H1 (cell line): ENCODE data around the gene GSTM2.

Experiments used
- EGR1 ChIP-seq: IDR thresholded peaks from 2 replicates; pipeline ENCODE4 v1.6.1; 2011; ENCODE audit warnings: low read depth, low read length, borderline replicate concordance
- PHF8 ChIP-seq: fragments of 200-600 bp; sonication (generic); conservative IDR thresholded peaks from 2 replicates; pipeline ENCODE4 v1.7.1; 2012; ENCODE audit warnings: low read depth, mild to moderate bottlenecking, inconsistent platforms, low read length, moderate library complexity
- POLR2AphosphoS5 ChIP-seq: IDR thresholded peaks from 2 replicates; pipeline ENCODE4 v1.6.1; 2011; ENCODE audit warnings: low read depth, low read length
- SUZ12 ChIP-seq: fragments of 200-600 bp; sonication (generic); IDR thresholded peaks from 2 replicates; pipeline ENCODE4 v1.6.1; 2012; ENCODE audit warnings: mild to moderate bottlenecking, inconsistent platforms, low read length, moderate library complexity, mixed read lengths
- TCF12 ChIP-seq: IDR thresholded peaks from 2 replicates; pipeline ENCODE4 v1.6.1; 2011; ENCODE audit warnings: low read depth, mild to moderate bottlenecking, low read length
- YY1 ChIP-seq: IDR thresholded peaks from 2 replicates; pipeline ENCODE4 v1.6.1; 2011; ENCODE audit warnings: low read depth, mild to moderate bottlenecking, low read length

- TF ChIP-seq POLR2AphosphoS5 (no peak), TCF12 (no peak), PHF8 (no peak), EGR1 (no peak), YY1 (no peak), SUZ12 (no peak)
Measured at GRCh38 chr1:109639063-109639840, 28.6 kb upstream of the GSTM2 start.
